Heart left ventricle (tissue), 13 donors: Measurements from ENCODE around the gene IL34.

Experiments used
- POLR2A ChIP-seq, 2 donors: fragments of 450-650 bp; IDR thresholded peaks; one replicate each; pipeline ENCODE4 v1.6.1; 2017; ENCODE audit warnings: antibody characterized with exemption in 2 of 2, mild to moderate bottlenecking in 2 of 2, moderate library complexity in 2 of 2
- TF ChIP-seq, protein P1 (sequence below), 12 donors: fragments of 200-600 bp; sonication (generic) in 4 of 12; IDR thresholded peaks; one replicate each; pipeline versions ENCODE4 v1.5.0 to v1.8.0; 2018 to 2022; ENCODE audit warnings: antibody characterized with exemption in 12 of 12, mild to moderate bottlenecking in 5 of 12
- donor health status: ischemic (EF 13 %, LVEDD 7.1; RV severe dilation, severe dysfunction).
- donor health status: DM: no; HTN: yes; CAD: no.
- donor health status: DM: no; HTN: no; CAD: no.
- donor health status: ischemic (EF 25% LVEDD 6.9; RV normal size, moderate dysfunction).
- donor health status: ischemic (EF 25% LVEDD 5.7; RV mildly dilated, moderate dysfunction).
- donor health status: ischemic (EF 35%, LVEDD 5.7; RV mildly dilated, moderate dysfunction).
- donor health status: nonischemic (EF 11% LVEDD 7.7; RV severe dilation, severe dysfunction).
- donor health status: DM: yes; HTN: yes; CAD: no.
- donor health status: PGD.
- donor health status: ischemic (EF 29% LVEDD 5.4; RV normal size, mild dysfunction).
- donor health status: nonischemic (EF 23%, LVEDD 6.1; RV moderate dilation, normal function).

DNA sequence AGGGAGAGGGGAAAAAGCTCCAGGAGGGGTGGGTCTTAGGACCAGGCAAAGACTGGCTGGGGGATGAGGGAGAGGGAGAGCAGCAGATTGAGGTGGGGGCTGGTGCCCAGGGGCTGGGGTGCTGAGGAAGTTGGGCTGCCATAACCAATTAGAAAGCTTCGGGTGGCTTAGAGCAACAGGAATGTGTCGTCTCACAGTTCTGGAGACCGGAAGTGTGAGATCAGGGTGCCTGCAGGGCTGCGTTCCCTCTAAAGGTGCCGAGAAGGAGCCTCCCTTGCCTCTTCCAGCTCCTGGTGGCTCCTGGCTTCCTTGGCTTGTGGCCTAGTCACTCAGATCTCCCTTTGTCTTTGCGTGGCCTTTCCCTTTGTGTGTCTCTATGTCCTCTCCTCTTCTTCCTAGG lies 2.2 kb downstream of the IL34 start:
- TF ChIP-seq, protein P1, sequence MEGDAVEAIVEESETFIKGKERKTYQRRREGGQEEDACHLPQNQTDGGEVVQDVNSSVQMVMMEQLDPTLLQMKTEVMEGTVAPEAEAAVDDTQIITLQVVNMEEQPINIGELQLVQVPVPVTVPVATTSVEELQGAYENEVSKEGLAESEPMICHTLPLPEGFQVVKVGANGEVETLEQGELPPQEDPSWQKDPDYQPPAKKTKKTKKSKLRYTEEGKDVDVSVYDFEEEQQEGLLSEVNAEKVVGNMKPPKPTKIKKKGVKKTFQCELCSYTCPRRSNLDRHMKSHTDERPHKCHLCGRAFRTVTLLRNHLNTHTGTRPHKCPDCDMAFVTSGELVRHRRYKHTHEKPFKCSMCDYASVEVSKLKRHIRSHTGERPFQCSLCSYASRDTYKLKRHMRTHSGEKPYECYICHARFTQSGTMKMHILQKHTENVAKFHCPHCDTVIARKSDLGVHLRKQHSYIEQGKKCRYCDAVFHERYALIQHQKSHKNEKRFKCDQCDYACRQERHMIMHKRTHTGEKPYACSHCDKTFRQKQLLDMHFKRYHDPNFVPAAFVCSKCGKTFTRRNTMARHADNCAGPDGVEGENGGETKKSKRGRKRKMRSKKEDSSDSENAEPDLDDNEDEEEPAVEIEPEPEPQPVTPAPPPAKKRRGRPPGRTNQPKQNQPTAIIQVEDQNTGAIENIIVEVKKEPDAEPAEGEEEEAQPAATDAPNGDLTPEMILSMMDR (IDR thresholded peaks at IDR 0.05) = no peak
- TF ChIP-seq POLR2A (IDR thresholded peaks at IDR 0.05) = no peak
